ENCODE data around the gene VEGFB.
"Not testable (repeated sequence)": the region's sequence is repeated elsewhere in the genome, so short reads cannot be mapped to it uniquely, and the experiment has no call there.

Gene VEGFB

DNA sequence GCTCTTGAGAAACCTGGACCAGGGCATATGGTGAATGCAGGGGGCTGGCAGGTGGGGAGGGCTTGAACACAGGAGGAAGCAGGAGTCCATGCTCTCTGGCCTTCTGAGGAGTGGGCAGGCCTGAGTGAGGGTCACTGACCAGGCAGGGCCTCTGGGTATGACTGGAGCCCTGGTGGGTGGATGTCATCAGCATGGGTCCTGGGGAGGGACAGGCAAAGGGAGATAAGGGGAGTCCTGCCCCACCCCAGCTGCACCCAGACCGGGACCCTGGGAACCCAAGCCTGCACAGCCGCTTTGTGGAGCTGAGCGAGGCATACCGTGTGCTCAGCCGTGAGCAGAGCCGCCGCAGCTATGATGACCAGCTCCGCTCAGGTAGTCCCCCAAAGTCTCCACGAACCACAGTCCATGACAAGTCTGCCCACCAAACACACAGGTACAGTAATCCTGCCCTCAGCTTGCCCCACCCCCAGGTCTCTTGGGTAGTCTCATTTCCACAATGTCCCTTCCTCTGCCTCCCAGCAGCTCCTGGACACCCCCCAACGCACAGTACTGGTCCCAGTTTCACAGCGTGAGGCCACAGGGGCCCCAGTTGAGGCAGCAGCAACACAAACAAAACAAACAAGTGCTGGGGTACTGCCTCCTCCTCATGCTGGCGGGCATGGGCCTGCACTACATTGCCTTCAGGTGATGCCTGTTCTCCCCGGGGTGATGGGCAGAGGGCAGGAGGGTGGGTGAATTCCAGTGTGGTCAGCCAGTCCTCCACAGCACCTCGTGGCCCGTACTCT lies 2.0 kb upstream of the VEGFB start:
- DNase-seq (ENCODE audit: low spot score) = no peak

DNA sequence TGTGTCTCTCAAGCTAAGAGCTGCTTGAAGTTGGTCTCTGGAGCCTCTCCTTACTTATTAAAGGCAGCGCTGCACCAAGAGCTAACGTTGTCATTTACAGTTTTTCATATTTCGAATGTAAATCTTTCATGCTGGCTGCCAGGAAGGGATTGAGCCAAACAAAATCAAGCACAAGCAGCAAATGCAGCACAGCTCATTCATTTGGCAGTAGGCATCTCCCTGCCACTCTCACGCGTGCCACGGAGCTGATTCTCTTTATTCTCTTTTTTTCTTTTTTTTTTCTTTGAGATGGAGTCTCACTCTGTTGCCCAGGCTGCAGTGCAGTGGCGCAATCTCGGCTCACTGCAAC lies 1.4 kb upstream of the VEGFB start:
- DNase-seq (ENCODE audit: low spot score) = no peak

DNA sequence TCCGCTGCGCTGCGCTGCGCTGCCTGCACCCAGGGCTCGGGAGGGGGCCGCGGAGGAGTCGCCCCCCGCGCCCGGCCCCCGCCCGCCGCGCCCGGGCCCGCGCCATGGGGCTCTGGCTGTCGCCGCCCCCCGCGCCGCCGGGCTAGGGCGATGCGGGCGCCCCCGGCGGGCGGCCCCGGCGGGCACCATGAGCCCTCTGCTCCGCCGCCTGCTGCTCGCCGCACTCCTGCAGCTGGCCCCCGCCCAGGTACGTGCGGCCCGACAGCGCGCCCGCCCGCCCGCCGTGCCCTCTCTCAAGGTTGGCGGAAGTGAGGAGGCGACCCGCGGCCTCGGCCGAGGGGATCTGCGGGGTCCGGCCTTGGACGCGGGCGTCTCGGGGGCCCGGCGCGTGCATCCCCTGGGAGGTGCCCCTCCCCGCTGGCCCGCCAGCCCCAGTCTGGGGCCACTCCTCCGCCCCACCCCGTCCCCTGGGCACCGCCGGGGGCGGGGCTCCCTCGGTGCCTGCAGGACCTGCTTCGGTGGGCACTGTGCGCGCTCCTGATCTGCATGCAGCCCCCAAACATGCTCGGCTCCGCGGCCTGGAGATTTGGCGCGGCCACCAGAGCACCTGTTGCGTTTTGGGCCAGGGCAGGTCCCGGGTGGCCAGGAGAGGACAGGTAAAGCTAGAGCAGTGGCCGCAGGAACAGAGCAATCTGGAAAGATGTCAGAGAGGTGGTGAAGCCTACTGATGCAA lies 429 bp downstream of the VEGFB start:
- no peak for DNase-seq (ENCODE audit: low spot score)

DNA sequence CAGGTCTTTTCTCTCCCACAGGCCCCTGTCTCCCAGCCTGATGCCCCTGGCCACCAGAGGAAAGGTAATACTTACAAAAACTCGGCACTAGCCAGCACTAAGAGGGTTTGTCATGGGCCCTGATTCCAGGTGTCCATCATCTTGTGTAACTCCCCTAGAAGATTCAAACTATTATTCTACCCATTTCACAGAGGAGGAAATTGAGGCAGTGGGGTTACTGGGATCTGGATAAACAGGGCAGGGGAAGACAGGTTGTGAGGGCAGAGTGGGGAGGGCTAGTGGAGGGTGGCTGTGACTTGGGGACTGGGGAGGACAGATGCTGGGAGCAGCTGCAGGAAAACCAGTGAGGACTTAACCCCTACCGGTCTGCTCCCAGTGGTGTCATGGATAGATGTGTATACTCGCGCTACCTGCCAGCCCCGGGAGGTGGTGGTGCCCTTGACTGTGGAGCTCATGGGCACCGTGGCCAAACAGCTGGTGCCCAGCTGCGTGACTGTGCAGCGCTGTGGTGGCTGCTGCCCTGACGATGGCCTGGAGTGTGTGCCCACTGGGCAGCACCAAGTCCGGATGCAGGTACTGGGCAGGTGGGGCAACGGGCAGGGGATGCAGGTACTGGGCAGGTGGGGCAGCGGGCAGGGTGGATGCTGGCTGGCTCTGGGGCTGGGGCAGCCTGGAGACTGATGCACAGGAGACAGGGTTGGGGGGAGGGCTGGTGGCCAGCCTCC lies 1.2 kb downstream of the VEGFB start:
- no peak for DNase-seq (ENCODE audit: low spot score)

DNA sequence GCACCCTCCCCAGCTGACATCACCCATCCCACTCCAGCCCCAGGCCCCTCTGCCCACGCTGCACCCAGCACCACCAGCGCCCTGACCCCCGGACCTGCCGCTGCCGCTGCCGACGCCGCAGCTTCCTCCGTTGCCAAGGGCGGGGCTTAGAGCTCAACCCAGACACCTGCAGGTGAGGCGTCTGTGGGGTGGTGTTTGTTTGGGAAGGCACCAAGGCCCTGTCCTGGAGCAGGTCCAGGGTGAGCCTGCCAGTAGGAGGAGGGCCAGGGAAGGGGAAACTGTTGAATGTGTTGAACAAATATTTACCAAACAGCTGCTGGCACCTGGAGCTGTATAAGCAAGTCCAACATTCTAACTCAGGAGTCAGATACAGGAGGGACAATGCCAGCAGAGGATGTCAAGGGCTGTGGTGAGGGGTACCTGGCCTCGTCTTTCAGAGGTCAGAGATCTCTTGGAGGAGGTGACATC lies 3.1 kb downstream of the VEGFB start:
- DNase-seq (ENCODE audit: low spot score) = no peak

GRCh38 chr11:64238076-64238475 lies 3.7 kb downstream of the VEGFB start:
- DNase-seq (ENCODE audit: low spot score) = no peak

DNA sequence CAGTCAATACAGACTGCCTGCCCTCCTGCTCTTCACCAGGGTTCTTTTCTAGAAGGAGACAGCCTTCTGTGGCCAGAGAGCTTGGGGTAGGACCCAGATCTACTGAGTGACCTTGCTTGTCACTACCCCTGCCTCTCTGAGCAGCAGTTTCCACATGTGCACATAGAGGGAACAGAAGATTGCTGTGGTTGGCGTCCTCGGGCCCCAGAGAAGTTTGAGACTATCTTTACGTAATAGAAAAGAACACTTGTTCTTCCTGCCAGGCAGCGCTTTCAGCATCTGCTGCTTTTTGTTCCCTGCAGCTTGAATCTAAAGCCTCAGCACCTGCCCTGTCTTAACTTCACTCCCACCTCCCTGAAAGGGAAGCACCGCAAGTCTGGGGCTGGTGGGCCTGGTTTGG lies 4.6 kb downstream of the VEGFB start:
- DNase-seq (ENCODE audit: low spot score) = no peak

GRCh38 chr11:64239662-64240434 lies 5.5 kb downstream of the VEGFB start:
- DNase-seq (ENCODE audit: low spot score) = no peak

- peak; percentile 96 for DNase-seq (ENCODE audit: low spot score)
These were observed 6.3 kb downstream of the VEGFB start, which contains the start of gene FKBP2 for GRCh38 chr11:64240435-64241240. Gene FKBP2 (plus strand): TSS chr11:64241095. CDS start chr11:64242388, 1,293 bp downstream.

- peak; percentile 98 for DNase-seq (ENCODE audit: low spot score)
These were observed 6.8 kb downstream of the VEGFB start for GRCh38 chr11:64241241-64241490.

DNA sequence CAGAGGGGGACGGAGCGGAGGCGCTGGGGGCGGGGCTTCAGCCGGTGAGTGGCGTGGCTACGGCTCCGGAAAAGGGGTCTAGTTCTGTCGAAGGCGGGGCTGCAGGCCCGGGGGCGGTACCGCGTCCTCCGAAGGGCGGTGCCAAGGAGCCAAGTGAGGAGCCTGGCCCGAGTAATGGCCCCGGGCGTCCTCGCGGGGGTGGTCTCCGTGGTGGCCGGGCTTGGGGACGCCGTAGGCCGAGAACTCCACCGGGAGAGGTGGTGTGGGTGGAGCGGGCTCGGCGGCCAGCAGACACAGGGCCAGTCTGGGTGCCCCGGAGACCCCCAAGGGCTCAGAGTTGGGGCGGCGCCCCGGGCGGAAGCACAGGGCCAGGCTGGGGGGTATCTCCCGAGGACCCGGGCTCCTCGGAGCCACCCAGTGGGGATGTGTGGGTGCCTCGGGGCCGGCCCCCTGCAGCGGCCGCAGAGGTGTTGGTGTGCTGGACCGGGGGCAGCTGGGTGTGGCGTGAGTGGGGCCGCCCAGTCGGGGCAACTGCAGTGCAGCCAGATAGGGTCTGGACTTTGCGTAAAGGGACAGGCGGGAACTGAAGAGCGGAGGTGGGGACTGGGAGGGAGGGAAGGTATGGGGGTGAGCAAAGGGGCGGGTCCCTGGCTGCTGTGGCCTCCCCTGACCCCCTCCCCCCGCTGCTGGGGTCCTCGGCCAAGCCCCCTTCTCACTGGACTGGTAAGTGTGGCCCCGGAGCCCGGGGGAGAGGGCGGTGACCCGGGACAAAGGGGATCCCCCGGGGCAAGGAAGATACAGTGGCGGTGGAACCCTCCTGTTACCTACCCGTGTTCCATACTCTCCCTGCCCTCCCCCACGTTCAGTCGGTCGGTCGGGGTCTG lies 7.3 kb downstream of the VEGFB start:
- no peak for DNase-seq (ENCODE audit: low spot score)

GRCh38 chr11:64243236-64243854 lies 9.0 kb downstream of the VEGFB start:
- DNase-seq (ENCODE audit: low spot score) = no peak

GRCh38 chr11:64244107-64244506 lies 9.7 kb downstream of the VEGFB start:
- no peak for DNase-seq (ENCODE audit: low spot score)

GRCh38 chr11:64244966-64245365 lies 10.6 kb downstream of the VEGFB start:
- no peak for DNase-seq (ENCODE audit: low spot score)

DNA sequence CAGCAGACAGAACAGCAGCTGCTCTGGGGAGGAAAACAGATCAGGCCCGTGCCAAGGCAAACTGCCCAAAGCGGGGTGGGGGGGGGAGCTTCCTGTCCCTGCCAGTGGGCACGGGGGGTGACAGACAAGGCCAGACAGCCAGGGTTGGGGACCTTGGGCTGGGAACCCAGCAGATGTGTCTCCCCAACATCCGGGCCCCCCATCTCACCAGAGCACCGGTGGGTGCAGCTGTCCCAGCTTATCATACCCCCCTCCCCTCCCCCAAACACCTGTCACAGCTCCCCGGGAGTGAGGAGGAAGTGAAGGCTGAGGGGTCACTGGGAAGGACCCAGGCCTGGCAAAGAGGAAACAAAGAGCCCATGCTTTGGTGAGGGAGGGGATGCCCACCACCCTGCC lies 11.0 kb downstream of the VEGFB start:
- no peak for DNase-seq (ENCODE audit: low spot score)

- DNase-seq (ENCODE audit: low spot score) = no peak
These were observed 11.6 kb downstream of the VEGFB start for GRCh38 chr11:64245797-64246620.

GRCh38 chr11:64246621-64246870 lies 12.2 kb downstream of the VEGFB start:
- not testable (repeated sequence) for DNase-seq (ENCODE audit: low spot score)

- peak; percentile 76 for DNase-seq (ENCODE audit: low spot score)
These were observed 12.7 kb downstream of the VEGFB start, which contains the start of gene PPP1R14B for GRCh38 chr11:64246871-64247728. Gene PPP1R14B (minus strand): TSS chr11:64246943. CDS start chr11:64246673, 270 bp downstream.
